Measurements from ENCODE around the gene NSRP1.
"Not testable (repeated sequence)": the region's sequence is repeated elsewhere in the genome, so short reads cannot be mapped to it uniquely, and the experiment has no call there.

Gene NSRP1

GRCh38 chr17:30186761-30187160, 70.1 kb downstream of the NSRP1 start:
- DNase-seq (ENCODE audit: low read depth in 3 of 3): no peak

GRCh38 chr17:30187573-30187972, 71.0 kb downstream of the NSRP1 start:
- DNase-seq (ENCODE audit: low read depth in 3 of 3): no peak

GRCh38 chr17:30188211-30188939, 71.8 kb downstream of the NSRP1 start:
- DNase-seq (ENCODE audit: low read depth in 3 of 3): no peak

GRCh38 chr17:30191072-30191471, 74.5 kb downstream of the NSRP1 start:
- no peak for DNase-seq (ENCODE audit: low read depth in 3 of 3)

- DNase-seq (ENCODE audit: low read depth in 3 of 3): no peak
Observed at GRCh38 chr17:30196504-30196903, 79.9 kb downstream of the NSRP1 start.

- no peak for DNase-seq (ENCODE audit: low read depth in 3 of 3)
Observed at GRCh38 chr17:30197416-30197815, 80.8 kb downstream of the NSRP1 start.

GRCh38 chr17:30199600-30199999, 83.0 kb downstream of the NSRP1 start:
- DNase-seq (ENCODE audit: low read depth in 3 of 3): no peak

- no peak for DNase-seq (ENCODE audit: low read depth in 3 of 3)
Observed at GRCh38 chr17:30200106-30200505, 83.5 kb downstream of the NSRP1 start.

- not testable (repeated sequence) for DNase-seq (ENCODE audit: low read depth in 3 of 3)
Observed at GRCh38 chr17:30200656-30201055, 84.0 kb downstream of the NSRP1 start.

GRCh38 chr17:30203471-30203981, 86.9 kb downstream of the NSRP1 start:
- no peak for DNase-seq (ENCODE audit: low read depth in 3 of 3)

- no peak for DNase-seq (ENCODE audit: low read depth in 3 of 3)
Observed at GRCh38 chr17:30207655-30208054, 91.0 kb downstream of the NSRP1 start.

GRCh38 chr17:30208214-30208613, 91.6 kb downstream of the NSRP1 start:
- no peak for DNase-seq (ENCODE audit: low read depth in 3 of 3)

- DNase-seq (ENCODE audit: low read depth in 3 of 3): no peak
Observed at GRCh38 chr17:30209930-30210329, 93.3 kb downstream of the NSRP1 start.

- DNase-seq (ENCODE audit: low read depth in 3 of 3): no peak
Observed at GRCh38 chr17:30210366-30210765, 93.8 kb downstream of the NSRP1 start.

- no peak for DNase-seq (ENCODE audit: low read depth in 3 of 3)
Observed at GRCh38 chr17:30210901-30211300, 94.3 kb downstream of the NSRP1 start.

GRCh38 chr17:30211371-30211770, 94.8 kb downstream of the NSRP1 start:
- no peak for DNase-seq (ENCODE audit: low read depth in 3 of 3)

GRCh38 chr17:30212750-30213149, 96.1 kb downstream of the NSRP1 start:
- no peak for DNase-seq (ENCODE audit: low read depth in 3 of 3)

GRCh38 chr17:30217054-30217453, 100.4 kb downstream of the NSRP1 start:
- no peak for DNase-seq (ENCODE audit: low read depth in 3 of 3)

- DNase-seq (ENCODE audit: low read depth in 3 of 3): no peak
Observed at GRCh38 chr17:30217746-30218245, 101.2 kb downstream of the NSRP1 start.

GRCh38 chr17:30218799-30219198, 102.2 kb downstream of the NSRP1 start:
- no peak for DNase-seq (ENCODE audit: low read depth in 3 of 3)

GRCh38 chr17:30219315-30219714, 102.7 kb downstream of the NSRP1 start:
- DNase-seq (ENCODE audit: low read depth in 3 of 3): no peak

- no peak for DNase-seq (ENCODE audit: low read depth in 3 of 3)
Observed at GRCh38 chr17:30219833-30220232, 103.2 kb downstream of the NSRP1 start.

- DNase-seq (ENCODE audit: low read depth in 3 of 3): no peak
Observed at GRCh38 chr17:30220414-30220813, 103.8 kb downstream of the NSRP1 start.

GRCh38 chr17:30221346-30221745, 104.7 kb downstream of the NSRP1 start:
- no peak for DNase-seq (ENCODE audit: low read depth in 3 of 3)

Data from stimulated activated CD4-positive, alpha-beta T cell treated with anti-CD3 and anti-CD28 coated beads, TNF-alpha, amount 100 ng/mL, for 24 hours (primary cell).